Omental fat pad (tissue), 4 donors: ENCODE data around the gene ACOX3. TPM values are rescaled to one million over a fixed set of nuclear protein-coding genes. Genes with fewer than 3 reads are reported as not detected.

Source experiments
- ATAC-seq: fragments of 150-250 bp; one replicate; pipeline ENCODE4 v1.9.1; 2016; ENCODE audit warnings: mild to moderate bottlenecking, moderate library complexity; ENCODE audit not compliant: low FRiP score
- DNase-seq: peaks from one replicate; pipeline ENCODE4 v3.0.0-alpha.2; 2019; ENCODE audit warnings: low spot score
- CTCF ChIP-seq, 3 donors: fragments of 450-650 bp; IDR thresholded peaks; one replicate each; pipeline ENCODE4 v1.5.1; 2016 to 2017; ENCODE audit warnings: antibody characterized with exemption in 3 of 3, mild to moderate bottlenecking in 3 of 3, moderate library complexity in 2 of 3
- total RNA-seq, 4 donors: library from RNA; depleted of rRNA; stranded (reverse); fragments of >200 nt; gene quantifications; one replicate each; pipeline ENCODE4 v1.1.0, GENCODE V29; 2016

The ACOX3 gene
- total RNA-seq, 4 donors from 2014 or later: 14.7 to 28.2 (median 23.6) TPM

GRCh38 chr4:8383451-8384160 lies 56.9 kb downstream of the ACOX3 start:
- TF ChIP-seq CTCF (IDR thresholded peaks at IDR 0.05): no peak
- no peak for ATAC-seq
- DNase-seq: no peak

GRCh38 chr4:8383016-8383415 lies 57.5 kb downstream of the ACOX3 start:
- ATAC-seq (no peak), DNase-seq (no peak)
- no peak for TF ChIP-seq CTCF (IDR thresholded peaks at IDR 0.05)

- DNase-seq (no peak), ATAC-seq (no peak)
- TF ChIP-seq CTCF (IDR thresholded peaks at IDR 0.05): no peak
These were observed 58.5 kb downstream of the ACOX3 start for GRCh38 chr4:8381814-8382581.

- no peak for TF ChIP-seq CTCF (IDR thresholded peaks at IDR 0.05)
- ATAC-seq (no peak), DNase-seq (no peak)
These were observed 59.8 kb downstream of the ACOX3 start for GRCh38 chr4:8380511-8381415.

GRCh38 chr4:8379771-8380170 lies 60.8 kb downstream of the ACOX3 start:
- DNase-seq (no peak), ATAC-seq (no peak)
- no peak for TF ChIP-seq CTCF (IDR thresholded peaks at IDR 0.05)

GRCh38 chr4:8379281-8379680 lies 61.2 kb downstream of the ACOX3 start:
- DNase-seq: no peak
- TF ChIP-seq CTCF (IDR thresholded peaks at IDR 0.05): no peak
- ATAC-seq: no peak
